H1 (cell line): ENCODE measurements around the gene POLR1H. TPM values are rescaled to one million over a fixed set of nuclear protein-coding genes. Genes with fewer than 3 reads are reported as not detected.

Experiments
- ASH2L ChIP-seq: fragments of 200-600, 300-600 bp; sonication (generic); IDR thresholded peaks from one replicate; pipeline ENCODE4 v1.7.1; 2017; ENCODE audit warnings: low read length
- ATF2 ChIP-seq: IDR thresholded peaks from 2 replicates; pipeline ENCODE4 v1.6.1; 2012; ENCODE audit warnings: low read length, inconsistent platforms
- BCL11A ChIP-seq, 2 experiments: IDR thresholded peaks; one replicate each; pipeline ENCODE4 v1.6.1; 2011; ENCODE audit warnings: low read depth in 2 of 2, low read length in 2 of 2, mild to moderate bottlenecking in 2 of 2
- BRCA1 ChIP-seq: IDR thresholded peaks from 2 replicates; pipeline ENCODE4 v1.6.1; 2012; ENCODE audit warnings: low read depth, low read length, improper control_type of control experiment
- CBX8 ChIP-seq: fragments of 300-800, 300-1000 bp; sonication (generic); IDR thresholded peaks from 2 replicates; pipeline ENCODE4 v1.7.1; 2016; ENCODE audit warnings: low read depth, low read length, borderline replicate concordance
- CEBPB ChIP-seq: IDR thresholded peaks from 2 replicates; pipeline ENCODE4 v1.6.1; 2012; ENCODE audit warnings: low read depth, low read length
- CHD1 ChIP-seq: IDR thresholded peaks from 2 replicates; pipeline ENCODE4 v1.6.1; 2012; ENCODE audit warnings: low read depth, low read length, improper control_type of control experiment
- CHD2 ChIP-seq: IDR thresholded peaks from 2 replicates; pipeline ENCODE4 v1.6.1; 2012; ENCODE audit warnings: low read length, improper control_type of control experiment
- CREB1 ChIP-seq: IDR thresholded peaks from 2 replicates; pipeline ENCODE4 v1.6.1; 2012; ENCODE audit warnings: inconsistent platforms
- CTCF ChIP-seq, 3 experiments: IDR thresholded peaks; 1 replicate in 2 of 3; 2 replicates in 1 of 3; pipeline versions ENCODE4 v1.5.1 to v1.6.1; 2011; ENCODE audit warnings: low read length in 3 of 3, mild to moderate bottlenecking in 3 of 3, inconsistent platforms in 2 of 3, low read depth in 1 of 3, moderate library complexity in 1 of 3; ENCODE audit not compliant: insufficient read depth in 1 of 3; ENCODE audit errors: control extremely low read depth in 1 of 3
- EGR1 ChIP-seq: IDR thresholded peaks from 2 replicates; pipeline ENCODE4 v1.6.1; 2011; ENCODE audit warnings: low read depth, low read length, borderline replicate concordance
- HDAC6 ChIP-seq: IDR thresholded peaks from one replicate; pipeline ENCODE4 v1.7.1; 2012; ENCODE audit warnings: low read depth, mild to moderate bottlenecking, inconsistent platforms, low read length, moderate library complexity
- MAFK ChIP-seq: IDR thresholded peaks from 2 replicates; pipeline ENCODE4 v1.6.1; 2012; ENCODE audit warnings: low read depth, mild to moderate bottlenecking, improper control_type of control experiment, low read length
- PHF8 ChIP-seq: fragments of 200-600 bp; sonication (generic); conservative IDR thresholded peaks from 2 replicates; pipeline ENCODE4 v1.7.1; 2012; ENCODE audit warnings: low read depth, mild to moderate bottlenecking, inconsistent platforms, low read length, moderate library complexity
- POLR2AphosphoS5 ChIP-seq: IDR thresholded peaks from 2 replicates; pipeline ENCODE4 v1.6.1; 2011; ENCODE audit warnings: low read depth, low read length
- RFX5 ChIP-seq: IDR thresholded peaks from 2 replicates; pipeline ENCODE4 v1.6.1; 2011; ENCODE audit warnings: low read depth, low read length, improper control_type of control experiment, borderline replicate concordance
- RXRA ChIP-seq: IDR thresholded peaks from 2 replicates; pipeline ENCODE4 v1.6.1; 2011; ENCODE audit warnings: low read depth, mild to moderate bottlenecking, low read length, moderate library complexity; ENCODE audit not compliant: insufficient read depth
- SP2 ChIP-seq: IDR thresholded peaks from 2 replicates; pipeline ENCODE4 v1.6.1; 2012; ENCODE audit warnings: mild to moderate bottlenecking, low read length, inconsistent platforms
- SUZ12 ChIP-seq: fragments of 200-600 bp; sonication (generic); IDR thresholded peaks from 2 replicates; pipeline ENCODE4 v1.6.1; 2012; ENCODE audit warnings: mild to moderate bottlenecking, inconsistent platforms, low read length, moderate library complexity, mixed read lengths
- TBP ChIP-seq: IDR thresholded peaks from 2 replicates; pipeline ENCODE4 v1.6.1; 2011; ENCODE audit warnings: low read depth, low read length, improper control_type of control experiment
- TCF12 ChIP-seq: IDR thresholded peaks from 2 replicates; pipeline ENCODE4 v1.6.1; 2011; ENCODE audit warnings: low read depth, mild to moderate bottlenecking, low read length
- polyA plus RNA-seq, 7 experiments: library from polyadenylated mRNA; depleted of rRNA in 3 of 7; stranded (reverse) in 5 of 7; unstranded in 2 of 7; fragments of >200 nt in 5 of 7; fragments of 200-250 nt in 2 of 7; gene quantifications; 1 replicate in 5 of 7; 2 replicates in 1 of 7; 4 replicates in 1 of 7; pipeline versions ENCODE4 v1.2.1 to v1.2.3, GENCODE V29; 2011 to 2013; ENCODE audit warnings: missing spikeins in 2 of 7, mixed read lengths in 2 of 7
- total RNA-seq: library from RNA; stranded (reverse); fragmentation: NEBNext Ultra II Directional; extraction: Animal tissue kit (Norgen Biotek cat#: 25700); gene quantifications from 2 replicates; pipeline ENCODE4 v1.2.1, GENCODE V29; 2021

The POLR1H gene
- total and polyA plus RNA-seq, 2 of the 8 experiments (the other 6 are each of a cell fraction or from before 2014, with no cell fraction given): 31.5 to 82.2 TPM

- TF ChIP-seq CTCF (IDR thresholded peaks at IDR 0.05; ENCODE audit: control extremely low read depth in 1 of 3, insufficient read depth in 1 of 3, low read depth in 1 of 3, low read length in 3 of 3) (no peak), RXRA (no peak), RFX5 (no peak), ATF2 (no peak; the same call in 1 of the 2 replicates), BRCA1 (no peak; the same call in 1 of the 2 replicates), POLR2AphosphoS5 (peak; percentile 84), TBP (peak; percentile 71), CBX8 (no peak), CHD1 (no peak), TCF12 (no peak), CREB1 (peak; percentile 93), EGR1 (peak; percentile 90), SUZ12 (no peak), ASH2L (peak; percentile 90), SP2 (no peak), BCL11A (IDR thresholded peaks at IDR 0.05; ENCODE audit: low read depth in 2 of 2, low read length in 2 of 2) (no peak), MAFK (no peak), CEBPB (no peak), HDAC6 (no peak), CHD2 (no peak), PHF8 (peak; percentile 45; the same call in 1 of the 2 replicates)
Measured at GRCh38 chr6:30066577-30067459, 5.8 kb downstream of the POLR1H start, which contains the start of gene PPP1R11 (continued).
